Spleen (tissue), 11 donors: ENCODE results near the gene SIRPA. TPM values are rescaled to one million over a fixed set of nuclear protein-coding genes. Genes with fewer than 3 reads are reported as not detected.

Source experiments
- DNase-seq: peaks from one replicate; pipeline ENCODE4 v3.0.0-alpha.2; 2020
- H3K27ac ChIP-seq, 8 donors: fragments of 200-600 bp; sonication (generic) in 7 of 8; 1 replicate in 4 of 8; 2 replicates in 4 of 8; pipeline versions ENCODE4 v1.5.0 to v1.8.0; 2016 to 2021; ENCODE audit warnings: inconsistent platforms in 4 of 8, mild to moderate bottlenecking in 4 of 8, moderate library complexity in 1 of 8
- H3K27me3 ChIP-seq, 7 donors: fragments of 200-600 bp; sonication (generic) in 6 of 7; replicated peaks in 1 of 7; 1 replicate in 4 of 7; 2 replicates in 3 of 7; pipeline versions ENCODE4 v1.5.0 to v1.8.0; 2016 to 2021; ENCODE audit warnings: inconsistent platforms in 3 of 7, mild to moderate bottlenecking in 1 of 7
- H3K36me3 ChIP-seq, 6 donors: fragments of 200-600 bp; sonication (generic) in 5 of 6; 1 replicate in 4 of 6; 2 replicates in 2 of 6; pipeline versions ENCODE4 v1.5.0 to v1.8.0; 2016 to 2021; ENCODE audit warnings: inconsistent platforms in 2 of 6
- H3K4me1 ChIP-seq, 6 donors: fragments of 200-600 bp; sonication (generic) in 5 of 6; 1 replicate in 3 of 6; 2 replicates in 3 of 6; pipeline versions ENCODE4 v1.5.0 to v1.8.0; 2016 to 2021; ENCODE audit warnings: inconsistent platforms in 3 of 6
- H3K4me3 ChIP-seq, 8 donors: fragments of 200-600 bp; sonication (generic) in 7 of 8; 1 replicate in 4 of 8; 2 replicates in 4 of 8; pipeline versions ENCODE4 v1.5.0 to v1.8.0; 2016 to 2021; ENCODE audit warnings: inconsistent platforms in 4 of 8, mild to moderate bottlenecking in 4 of 8, moderate library complexity in 2 of 8
- H3K9me3 ChIP-seq, 8 donors: fragments of 200-600 bp; sonication (generic) in 7 of 8; 1 replicate in 4 of 8; 2 replicates in 4 of 8; pipeline versions ENCODE4 v1.5.0 to v1.8.0; 2016 to 2021; ENCODE audit warnings: inconsistent platforms in 4 of 8
- POLR2A ChIP-seq, 3 donors: fragments of 450-650 bp; IDR thresholded peaks; one replicate each; pipeline ENCODE4 v1.5.1; 2017; ENCODE audit warnings: antibody characterized with exemption in 3 of 3, mild to moderate bottlenecking in 1 of 3
- POLR2AphosphoS5 ChIP-seq, 3 donors: sonication (generic); formaldehyde crosslinking; IDR thresholded peaks; one replicate each; pipeline ENCODE4 v1.5.1; 2017; ENCODE audit warnings: antibody characterized with exemption in 3 of 3
- WGBS, 5 donors: extraction: QIAGEN DNeasy Blood & Tissue Kit in 3 of 5; methylation state at CpG; one replicate each; pipeline versions ENCODE4 v1.1.5 to v1.1.7; 2013 to 2018; 5-methylcytosine and 5-hydroxymethylcytosine counted together
- intact Hi-C: fragments of 100-400 bp; cut with DNase I; formaldehyde crosslinking; loops from one replicate; pipeline ENCODE4 v1.15.0; 2023; ENCODE audit warnings: low total_unique reads
- polyA plus RNA-seq, 3 donors: library from polyadenylated mRNA; stranded (reverse); fragments of 200-250 nt; gene quantifications; one replicate each; pipeline ENCODE4 v1.2.1, GENCODE V29; 2013
- total RNA-seq, 7 donors: library from RNA; depleted of rRNA in 3 of 7; stranded (reverse); fragments of >200 nt in 3 of 7; fragmentation: NEBNext Ultra II Directional in 4 of 7; extraction: Animal tissue kit (Norgen Biotek cat#: 25700) in 4 of 7; gene quantifications; one replicate each; pipeline versions ENCODE4 v1.1.0 to v1.2.1, GENCODE V29; 2016 to 2021
- TF ChIP-seq, protein P1 (sequence below), 11 experiments: fragments of 200-600 bp in 7 of 11; fragments of 450-650 bp in 4 of 11; sonication (generic) in 4 of 11; IDR thresholded peaks in 8 of 11; conservative IDR thresholded peaks in 3 of 11; 1 replicate in 7 of 11; 2 replicates in 4 of 11; pipeline versions ENCODE4 v1.4.0 to v1.8.0; 2016 to 2021; ENCODE audit warnings: antibody characterized with exemption in 11 of 11, inconsistent platforms in 4 of 11, mild to moderate bottlenecking in 1 of 11
- donor health status: healthy with polysubstance abuse.
- donor health status: DM: no; HTN: no; CAD: no; lungs with moderate emphysema.
- donor health status: DM: no; HTN: no; CAD: no.
- donor health status: Bipolar disorder and iron deficiency.
- donor health status: healthy.
- donor health status: DM: no; HTN: no; CAD: no.
- donor health status: DM: yes; HTN: yes; CAD: no.

SIRPA gene
- total and polyA plus RNA-seq, 10 donors: 9.8 to 104 (median 38.4) TPM

DNA sequence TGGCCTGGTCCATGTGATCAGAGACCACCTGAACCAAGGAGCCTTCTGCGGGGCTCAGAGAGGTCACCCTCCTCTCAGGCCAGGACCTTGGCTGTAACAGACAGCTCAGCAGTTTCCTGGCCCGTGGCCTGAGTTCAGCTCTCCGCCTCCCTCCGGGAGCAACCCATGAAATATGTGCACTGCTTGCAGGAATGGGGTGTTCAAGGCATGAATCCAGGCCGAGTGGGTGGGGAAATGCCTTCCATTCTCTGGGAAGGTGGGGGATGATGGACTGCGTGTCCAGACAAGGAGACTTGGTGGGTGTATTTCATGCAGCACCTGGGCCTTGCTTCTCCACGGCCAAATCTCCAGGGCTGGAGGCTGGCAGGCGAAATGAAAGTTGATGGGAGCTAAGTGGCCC is 46.0 kb downstream of the SIRPA start:
- intact Hi-C loops: no loop called here

DNA sequence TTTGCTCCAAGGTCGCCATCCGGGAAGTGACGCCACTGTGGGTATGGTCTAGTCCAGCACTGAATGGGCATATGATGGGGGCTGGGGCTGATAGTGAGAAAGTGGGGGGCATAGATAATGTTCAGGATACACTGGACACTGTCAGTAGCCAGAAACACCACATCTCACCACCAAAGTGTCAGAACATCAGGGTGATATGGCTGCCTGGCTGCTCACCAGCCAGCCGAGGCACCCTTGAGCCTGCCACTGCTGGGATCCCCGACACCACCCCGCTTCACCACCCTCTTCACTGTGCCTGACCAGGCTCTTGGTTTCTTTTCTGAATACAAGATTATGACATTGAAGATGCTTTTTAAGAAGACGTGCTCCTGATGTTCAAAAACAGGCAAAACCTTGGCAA is 46.9 kb downstream of the SIRPA start:
- peaks cover 0 to 50% (median 26%) of the 10 kb centered on the region in 6 donors for H3K4me1 ChIP-seq
- H3K4me3 ChIP-seq: no peak overlapping the region
- 70 to 84% (median 77%) methylated on average over 5 to 7 of the region's 7 CpGs for WGBS, 5 donors
- intact Hi-C loops: no loop called here
- H3K27ac ChIP-seq: no peak overlapping the region
- H3K36me3 ChIP-seq: peaks cover 0 to 29% (median 7%) of the 10 kb centered on the region in 6 donors
- DNase-seq: no peak
- no peaks in the 10 kb centered on the region for H3K9me3 ChIP-seq
- no peak for TF ChIP-seq POLR2AphosphoS5 (IDR thresholded peaks at IDR 0.05)
- TF ChIP-seq POLR2A (IDR thresholded peaks at IDR 0.05): no peak
- peaks cover 0 to 33% (median 0%) of the 10 kb centered on the region in 7 donors for H3K27me3 ChIP-seq

More for the DNA sequence above, 46.0 kb downstream of the SIRPA start:
- H3K4me3 ChIP-seq: no peak overlapping the region
- peaks cover 0 to 37% (median 8%) of the 10 kb centered on the region in 6 donors for H3K36me3 ChIP-seq
- DNase-seq: no peak
- WGBS, 5 donors: 53 to 76% (median 69%) methylated on average over 7 to 8 of the region's 8 CpGs
- H3K27ac ChIP-seq: no peak overlapping the region
- H3K27me3 ChIP-seq: peaks cover 0 to 25% (median 0%) of the 10 kb centered on the region in 7 donors
- TF ChIP-seq POLR2A (IDR thresholded peaks at IDR 0.05) (no peak), POLR2AphosphoS5 (IDR thresholded peaks at IDR 0.05) (no peak)
- TF ChIP-seq, protein P1, sequence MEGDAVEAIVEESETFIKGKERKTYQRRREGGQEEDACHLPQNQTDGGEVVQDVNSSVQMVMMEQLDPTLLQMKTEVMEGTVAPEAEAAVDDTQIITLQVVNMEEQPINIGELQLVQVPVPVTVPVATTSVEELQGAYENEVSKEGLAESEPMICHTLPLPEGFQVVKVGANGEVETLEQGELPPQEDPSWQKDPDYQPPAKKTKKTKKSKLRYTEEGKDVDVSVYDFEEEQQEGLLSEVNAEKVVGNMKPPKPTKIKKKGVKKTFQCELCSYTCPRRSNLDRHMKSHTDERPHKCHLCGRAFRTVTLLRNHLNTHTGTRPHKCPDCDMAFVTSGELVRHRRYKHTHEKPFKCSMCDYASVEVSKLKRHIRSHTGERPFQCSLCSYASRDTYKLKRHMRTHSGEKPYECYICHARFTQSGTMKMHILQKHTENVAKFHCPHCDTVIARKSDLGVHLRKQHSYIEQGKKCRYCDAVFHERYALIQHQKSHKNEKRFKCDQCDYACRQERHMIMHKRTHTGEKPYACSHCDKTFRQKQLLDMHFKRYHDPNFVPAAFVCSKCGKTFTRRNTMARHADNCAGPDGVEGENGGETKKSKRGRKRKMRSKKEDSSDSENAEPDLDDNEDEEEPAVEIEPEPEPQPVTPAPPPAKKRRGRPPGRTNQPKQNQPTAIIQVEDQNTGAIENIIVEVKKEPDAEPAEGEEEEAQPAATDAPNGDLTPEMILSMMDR (IDR thresholded peaks at IDR 0.05 in 8 of 11, conservative IDR thresholded peaks at IDR 0.05 in 3 of 11): no peak
- H3K9me3 ChIP-seq: no peaks in the 10 kb centered on the region
- H3K4me1 ChIP-seq: peaks cover 0 to 42% (median 19%) of the 10 kb centered on the region in 6 donors

DNA sequence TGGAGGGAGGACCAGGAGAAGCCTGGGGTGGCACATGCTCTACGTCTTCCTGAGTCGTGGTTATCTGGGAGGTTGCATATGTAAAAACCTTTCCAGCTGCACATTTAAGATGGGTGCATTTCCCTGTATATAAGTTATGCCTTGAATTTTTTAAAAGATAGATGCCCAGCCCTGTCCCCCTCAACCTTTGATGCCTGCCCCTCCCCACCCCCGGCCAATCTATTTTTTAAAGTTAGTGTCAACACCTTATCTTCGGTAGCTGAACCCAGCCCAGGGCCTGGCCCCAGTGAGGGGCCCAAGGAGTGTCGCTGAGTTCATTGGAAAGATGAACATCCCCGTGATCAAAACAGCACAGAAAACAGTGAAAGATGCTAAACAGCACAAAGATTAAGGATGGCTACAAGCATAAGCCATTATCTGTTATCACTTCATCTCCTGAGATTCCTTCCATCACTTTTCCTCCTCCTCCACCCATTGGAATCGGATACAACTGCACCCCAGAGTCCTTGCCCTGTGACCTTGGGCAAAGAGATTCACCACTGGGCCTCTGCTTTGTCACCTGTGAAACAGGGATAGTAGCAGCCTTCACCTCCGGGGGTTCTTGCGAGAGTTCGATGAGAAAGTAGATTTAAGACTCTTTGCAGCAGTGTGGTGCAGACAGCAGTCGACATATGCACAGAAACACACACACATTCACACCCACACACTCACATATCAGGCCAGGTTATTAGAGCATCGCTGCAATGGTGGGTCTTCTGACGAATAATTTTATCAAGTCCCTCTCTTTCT is 47.5 kb downstream of the SIRPA start:
- Histone ChIP-seq H3K4me1 (peaks cover 0 to 57% (median 31%) of the 10 kb centered on the region in 6 donors), H3K27me3 (peaks cover 0 to 40% (median 4%) of the 10 kb centered on the region in 7 donors), H3K4me3 (no peak overlapping the region), H3K9me3 (no peaks in the 10 kb centered on the region), H3K36me3 (peaks cover 0 to 23% (median 4%) of the 10 kb centered on the region in 6 donors), H3K27ac (no peak overlapping the region)
- intact Hi-C loops: no loop called here
- 76 to 84% (median 80%) methylated on average over 13 of the region's 13 CpGs for WGBS, 5 donors
- no peak for TF ChIP-seq POLR2A (IDR thresholded peaks at IDR 0.05)
- TF ChIP-seq, protein P1 (IDR thresholded peaks at IDR 0.05 in 8 of 11, conservative IDR thresholded peaks at IDR 0.05 in 3 of 11): no peak
- TF ChIP-seq POLR2AphosphoS5 (IDR thresholded peaks at IDR 0.05): no peak
- DNase-seq: no peak

DNA sequence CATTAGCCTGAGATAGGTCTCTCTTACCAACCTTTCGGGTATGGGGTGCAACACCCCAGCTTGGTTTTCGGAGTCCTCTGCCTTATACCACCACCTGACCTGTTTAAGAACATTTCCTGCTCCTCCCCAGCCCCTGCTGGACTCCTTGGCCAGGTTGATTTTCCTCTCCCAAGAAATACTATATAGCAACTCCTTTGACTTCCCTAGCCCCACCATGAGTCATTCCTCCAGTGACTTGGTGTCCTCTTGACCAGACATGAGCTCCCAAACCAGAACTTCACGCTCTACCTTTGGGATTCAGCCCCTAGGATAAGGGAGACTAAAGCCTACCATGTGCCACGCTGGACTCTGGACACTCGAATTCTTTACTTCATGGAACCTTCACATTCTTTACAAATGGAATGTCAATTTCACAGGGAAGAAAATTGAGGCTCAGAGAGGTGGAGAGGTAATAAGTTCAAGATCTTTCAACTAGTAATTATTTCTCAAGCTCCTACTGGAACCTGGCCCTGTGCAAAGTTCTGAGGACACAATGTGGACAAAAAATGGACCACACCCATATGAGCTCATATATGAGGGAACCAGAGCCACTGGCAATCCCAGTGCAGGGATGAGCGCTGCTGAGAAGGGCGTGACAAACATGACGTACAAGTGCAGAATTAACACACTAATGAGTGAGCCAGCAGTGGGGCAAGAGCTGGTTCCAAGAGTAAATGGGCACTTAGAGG is 48.2 kb downstream of the SIRPA start:
- DNase-seq: peak; percentile 60
- Histone ChIP-seq H3K4me1 (peaks cover 0 to 63% (median 35%) of the 10 kb centered on the region in 6 donors), H3K36me3 (peaks cover 0 to 15% (median 3%) of the 10 kb centered on the region in 6 donors), H3K4me3 (no peak overlapping the region), H3K27me3 (peaks cover 0 to 41% (median 4%) of the 10 kb centered on the region in 7 donors), H3K27ac (no peak overlapping the region), H3K9me3 (no peaks in the 10 kb centered on the region)
- intact Hi-C loops: no loop called here
- 82 to 89% (median 82%) methylated on average over 8 of the region's 8 CpGs for WGBS, 5 donors
- TF ChIP-seq, protein P1 (IDR thresholded peaks at IDR 0.05 in 8 of 11, conservative IDR thresholded peaks at IDR 0.05 in 3 of 11): no peak
- TF ChIP-seq POLR2AphosphoS5 (IDR thresholded peaks at IDR 0.05) (no peak), POLR2A (IDR thresholded peaks at IDR 0.05) (no peak)
